Measurements from ENCODE around the gene TET3.
"Not testable (repeated sequence)": the region's sequence is repeated elsewhere in the genome, so short reads cannot be mapped to it uniquely, and the experiment has no call there.

Gene TET3

DNA sequence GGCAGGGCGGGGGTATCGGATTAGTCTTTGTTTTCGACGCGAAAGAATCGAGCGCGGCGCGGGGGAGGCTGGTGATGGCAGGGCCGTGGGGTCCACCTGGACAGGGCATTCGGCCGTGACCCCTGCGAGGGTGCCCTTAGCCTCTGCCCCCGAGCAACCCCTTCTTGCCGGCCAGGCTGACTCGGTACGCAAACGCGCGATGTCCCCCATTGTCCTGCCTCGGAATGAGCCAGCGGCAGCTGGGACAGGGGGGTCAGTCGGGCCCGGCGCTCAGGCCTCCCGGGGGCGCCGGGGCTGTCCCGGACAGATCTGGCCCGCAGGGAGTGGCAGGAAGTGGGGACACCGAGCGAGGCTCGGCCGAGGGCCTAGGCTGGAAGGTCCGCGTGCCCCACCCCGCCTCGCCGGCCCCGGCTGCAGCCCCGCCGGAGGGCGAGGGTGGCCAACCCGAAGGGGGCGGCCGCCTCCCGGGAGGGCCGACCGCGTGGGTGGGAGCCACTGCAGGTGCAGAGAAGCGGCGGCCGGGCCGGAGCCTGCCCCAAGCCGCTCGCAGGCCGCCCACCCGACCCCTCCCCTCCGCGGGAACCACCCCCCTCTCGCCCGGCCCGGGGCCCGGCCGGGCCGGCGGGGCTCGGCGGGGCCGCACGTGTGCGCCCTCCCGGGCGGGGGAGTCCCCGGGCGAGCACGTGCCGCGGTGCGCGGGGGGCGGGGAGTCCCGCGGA is at the start of gene TET3:
TSS of gene TET3 (plus strand) at position 708 of the 719 bp plus-strand sequence. CDS start 1,494 bp downstream, outside the sequence.
- Mint-ChIP-seq H3K27ac (peak within 1 kb of the TSS; percentile 92), H3K4me3 (peak within 1 kb of the TSS; percentile 81), H3K36me3 (peaks cover 47% of the 10 kb centered on the region), H3K4me1 (peaks cover 78% of the 10 kb centered on the region), H3K9me3 (no peaks in the 10 kb centered on the region)
- peak; percentile 38 to 71 for DNase-seq (ENCODE audit: low spot score in 2 of 2)
- peak; percentile 54 for ATAC-seq

DNA sequence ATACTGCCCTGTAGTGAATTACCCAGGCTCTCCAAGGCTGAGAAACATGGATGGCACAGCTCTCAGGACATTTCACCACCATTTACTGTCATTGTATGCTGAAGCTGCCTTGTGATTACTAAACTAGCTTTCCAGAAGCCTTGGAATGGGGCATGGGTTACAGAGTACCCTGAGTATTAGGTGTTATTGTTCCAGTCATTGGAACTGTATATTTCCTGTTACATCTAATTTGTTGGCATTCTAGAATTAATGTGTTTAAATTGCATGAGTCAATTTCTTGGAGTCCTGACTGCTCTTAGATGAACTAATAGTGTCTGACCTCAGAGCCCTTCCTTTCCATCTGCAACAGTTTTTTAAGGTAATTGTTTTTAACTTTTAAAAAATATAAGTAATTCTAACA is 49.1 kb upstream of the TET3 start:
- no peak for DNase-seq (ENCODE audit: low spot score in 2 of 2)
- Mint-ChIP-seq H3K4me3 (no peak overlapping the region), H3K27ac (peak overlapping the region; percentile 35), H3K9me3 (no peaks in the 10 kb centered on the region), H3K4me1 (peaks cover 71% of the 10 kb centered on the region), H3K36me3 (peaks cover 56% of the 10 kb centered on the region)
- no peak for ATAC-seq

DNA sequence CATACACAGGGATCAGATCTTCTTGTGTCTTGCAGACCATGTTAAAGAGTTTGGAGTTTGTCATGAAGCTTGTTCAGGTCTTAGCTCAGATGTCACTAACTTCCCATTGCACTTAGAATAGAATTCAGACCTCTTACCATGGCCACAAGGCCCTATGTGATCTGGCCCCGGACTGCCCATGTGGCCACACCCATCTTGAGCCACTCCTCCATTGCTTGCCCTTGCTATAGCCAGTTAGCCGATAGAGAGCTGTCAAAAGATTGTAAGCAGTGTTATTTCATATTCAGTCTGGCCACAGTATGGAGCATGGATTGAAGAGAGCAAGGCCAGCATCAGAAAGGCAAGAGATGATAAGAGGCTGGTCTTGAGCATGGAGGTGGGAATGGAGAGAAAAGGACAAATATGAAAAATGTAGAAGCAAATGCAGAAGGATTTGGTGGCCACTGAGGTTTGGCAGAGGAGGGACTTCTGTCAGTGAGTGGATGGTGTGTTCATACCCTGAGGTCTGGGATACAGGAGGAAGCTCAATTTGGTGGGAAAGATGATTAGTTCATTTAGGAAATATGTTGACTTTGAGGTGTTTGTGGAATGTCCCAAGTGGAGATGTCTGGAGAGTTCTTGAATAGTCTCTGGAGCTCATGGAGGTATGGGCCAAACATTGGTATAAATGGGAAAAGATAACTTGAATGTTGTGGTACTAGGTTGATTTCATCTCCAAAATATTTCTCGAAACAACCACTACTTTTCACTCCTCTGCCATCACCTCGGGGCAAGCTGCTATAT is 47.4 kb upstream of the TET3 start:
- DNase-seq (ENCODE audit: low spot score in 2 of 2): no peak
- no peaks in the 10 kb centered on the region for H3K9me3 Mint-ChIP-seq
- H3K4me3 Mint-ChIP-seq: no peak overlapping the region
- H3K4me1 Mint-ChIP-seq: peaks cover 70% of the 10 kb centered on the region
- peaks cover 60% of the 10 kb centered on the region for H3K36me3 Mint-ChIP-seq
- no peak for ATAC-seq
- H3K27ac Mint-ChIP-seq: no peak overlapping the region

DNA sequence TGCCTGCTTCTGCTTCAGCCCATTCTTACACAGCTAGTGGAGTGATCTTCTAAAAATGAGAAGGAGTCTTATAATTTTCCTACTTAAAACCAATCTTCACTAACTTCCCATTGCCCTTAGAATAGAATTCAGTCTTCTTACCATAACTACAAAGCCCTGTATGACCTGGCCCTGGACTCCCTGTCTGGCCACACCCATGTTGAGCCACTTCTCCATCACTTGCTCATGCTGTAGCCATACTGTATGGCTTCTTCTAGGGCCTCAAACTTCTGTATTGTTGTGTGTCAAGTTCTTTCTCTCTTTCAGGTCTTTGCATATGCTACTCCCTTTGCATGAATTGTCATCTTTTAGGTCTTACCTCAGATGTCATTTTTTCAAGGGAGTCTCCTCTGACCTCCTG is 46.8 kb upstream of the TET3 start:
- peaks cover 60% of the 10 kb centered on the region for H3K36me3 Mint-ChIP-seq
- no peak overlapping the region for H3K4me3 Mint-ChIP-seq
- no peaks in the 10 kb centered on the region for H3K9me3 Mint-ChIP-seq
- no peak overlapping the region for H3K27ac Mint-ChIP-seq
- DNase-seq (ENCODE audit: low spot score in 2 of 2): no peak
- peaks cover 72% of the 10 kb centered on the region for H3K4me1 Mint-ChIP-seq
- ATAC-seq: no peak

DNA sequence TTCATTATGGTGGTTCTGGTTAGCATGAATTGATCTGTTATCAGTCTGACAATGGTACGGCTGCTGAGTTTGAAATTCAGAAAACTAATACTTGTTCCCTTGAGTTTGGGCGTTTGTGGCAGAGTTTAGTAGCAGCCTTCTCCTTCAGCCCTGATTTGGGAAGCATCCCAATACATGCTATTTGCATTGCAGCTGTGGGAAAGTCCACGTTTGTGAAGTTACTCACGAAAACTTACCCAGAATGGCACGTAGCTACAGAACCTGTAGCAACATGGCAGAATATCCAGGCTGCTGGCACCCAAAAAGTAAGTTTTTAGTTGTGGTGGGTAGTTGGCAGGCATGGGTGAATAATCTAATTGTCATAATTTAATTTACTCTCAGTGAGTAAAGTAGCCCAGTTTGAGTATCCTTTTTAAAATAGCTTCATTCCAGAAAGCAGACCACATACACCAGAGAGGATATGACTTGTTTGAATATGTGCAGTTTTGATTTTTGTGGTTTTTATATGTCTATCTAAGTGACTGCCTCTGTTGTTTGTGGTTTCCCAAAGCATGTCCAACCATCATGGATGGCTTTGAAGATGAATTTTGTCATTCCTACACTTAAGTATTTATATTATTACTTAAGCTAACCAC is 45.9 kb upstream of the TET3 start:
- no peak overlapping the region for H3K4me3 Mint-ChIP-seq
- ATAC-seq (peak; percentile 98), DNase-seq (ENCODE audit: low spot score in 2 of 2) (no peak)
- H3K9me3 Mint-ChIP-seq: no peaks in the 10 kb centered on the region
- peak overlapping the region; percentile 21 for H3K27ac Mint-ChIP-seq
- peaks cover 69% of the 10 kb centered on the region for H3K4me1 Mint-ChIP-seq
- H3K36me3 Mint-ChIP-seq: peaks cover 60% of the 10 kb centered on the region

DNA sequence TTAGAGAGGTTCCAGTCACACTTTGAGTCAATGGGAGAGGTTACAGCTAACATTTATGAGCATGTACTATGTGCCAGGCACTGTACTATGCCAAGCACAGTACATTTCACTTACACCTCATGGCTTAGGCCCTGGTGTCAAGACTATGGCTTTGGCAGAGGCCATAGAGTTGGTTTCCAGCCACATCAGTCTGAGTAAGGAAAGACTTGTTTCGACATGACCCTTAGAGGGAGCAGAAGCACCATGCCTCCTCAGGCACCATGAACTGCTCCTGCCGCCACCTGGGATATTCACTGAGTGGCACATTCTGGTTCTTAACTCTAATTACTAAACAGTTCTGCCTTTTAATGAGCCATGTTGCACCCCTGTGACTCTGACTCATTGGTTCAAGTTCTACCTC is 45.3 kb upstream of the TET3 start:
- H3K36me3 Mint-ChIP-seq: peaks cover 59% of the 10 kb centered on the region
- no peaks in the 10 kb centered on the region for H3K9me3 Mint-ChIP-seq
- peak overlapping the region; percentile 21 for H3K27ac Mint-ChIP-seq
- no peak for DNase-seq (ENCODE audit: low spot score in 2 of 2)
- peaks cover 74% of the 10 kb centered on the region for H3K4me1 Mint-ChIP-seq
- peak; percentile 78 for ATAC-seq
- H3K4me3 Mint-ChIP-seq: peak overlapping the region; percentile 21

DNA sequence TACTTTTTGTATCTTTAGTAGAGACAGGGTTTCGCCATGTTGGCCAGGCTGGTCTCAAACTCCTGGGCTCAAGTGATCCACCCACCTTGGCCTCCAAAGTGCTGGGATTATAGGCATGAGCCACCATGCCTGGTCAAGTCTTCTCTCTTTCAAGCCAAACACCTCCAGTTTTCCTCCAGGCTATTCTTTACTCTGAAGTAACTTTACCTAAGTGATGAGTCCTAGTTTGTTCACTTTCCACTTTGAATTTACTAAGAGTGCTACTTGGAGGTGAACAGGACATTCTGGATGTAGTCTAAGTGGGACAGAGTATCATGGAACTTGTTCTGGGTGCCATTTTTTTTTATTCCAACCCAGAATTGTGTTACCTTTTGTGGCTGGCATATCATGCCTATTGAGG is 44.6 kb upstream of the TET3 start:
- H3K9me3 Mint-ChIP-seq; ATAC-seq; DNase-seq (ENCODE audit: low spot score in 2 of 2); H3K27ac Mint-ChIP-seq: not testable (repeated sequence)
- Mint-ChIP-seq H3K4me1 (peaks cover 80% of the 10 kb centered on the region), H3K36me3 (peaks cover 60% of the 10 kb centered on the region), H3K4me3 (peak overlapping the region; percentile 21)

DNA sequence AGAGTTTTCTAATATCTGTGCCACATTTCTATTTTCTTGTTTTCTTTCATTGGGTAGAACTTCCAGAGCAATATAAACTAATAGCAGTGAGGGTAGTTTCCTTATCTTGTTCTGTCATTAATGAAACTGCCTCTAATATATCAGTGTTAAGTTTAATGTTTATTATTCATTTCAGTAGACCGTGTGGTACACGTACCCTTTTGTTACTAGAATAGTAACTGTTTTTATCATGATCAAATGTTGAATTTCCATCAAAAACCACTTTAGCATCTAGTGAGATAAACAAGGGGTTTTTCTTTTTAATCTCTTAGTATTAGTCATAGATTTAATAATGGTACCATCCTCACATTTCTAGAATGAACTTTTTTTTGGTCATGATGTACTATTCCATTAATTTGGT is 42.0 kb upstream of the TET3 start:
- DNase-seq (ENCODE audit: low spot score in 2 of 2) (no peak), ATAC-seq (no peak)
- peak overlapping the region; percentile 7 for H3K4me3 Mint-ChIP-seq
- peaks cover 77% of the 10 kb centered on the region for H3K36me3 Mint-ChIP-seq
- no peaks in the 10 kb centered on the region for H3K9me3 Mint-ChIP-seq
- peak overlapping the region; percentile 77 for H3K27ac Mint-ChIP-seq
- H3K4me1 Mint-ChIP-seq: peaks cover 66% of the 10 kb centered on the region

DNA sequence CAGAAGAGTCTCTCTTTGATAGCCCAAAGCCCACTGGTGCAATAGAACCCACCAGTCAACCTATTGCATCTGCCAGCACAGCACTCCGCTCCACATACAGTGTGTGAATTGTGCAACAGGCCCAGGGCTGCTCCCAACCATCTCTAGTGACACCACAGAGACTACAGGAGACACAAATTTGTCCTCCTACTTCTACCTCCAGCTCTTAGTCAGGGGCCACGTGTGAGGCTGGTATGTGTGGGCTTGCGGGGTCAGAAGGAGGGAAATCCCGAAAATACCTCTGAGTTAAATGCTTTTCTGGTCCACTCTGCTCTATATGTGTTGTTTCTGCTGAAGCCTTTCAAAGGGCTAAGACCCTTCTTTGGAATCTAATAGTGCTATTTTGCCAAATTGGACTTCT is 40.0 kb upstream of the TET3 start:
- peaks cover 89% of the 10 kb centered on the region for H3K36me3 Mint-ChIP-seq
- H3K4me3 Mint-ChIP-seq: peak overlapping the region; percentile 44
- H3K9me3 Mint-ChIP-seq: no peaks in the 10 kb centered on the region
- DNase-seq (ENCODE audit: low spot score in 2 of 2): no peak
- H3K4me1 Mint-ChIP-seq: peaks cover 57% of the 10 kb centered on the region
- H3K27ac Mint-ChIP-seq: peak overlapping the region; percentile 3
- ATAC-seq: peak; percentile 99

DNA sequence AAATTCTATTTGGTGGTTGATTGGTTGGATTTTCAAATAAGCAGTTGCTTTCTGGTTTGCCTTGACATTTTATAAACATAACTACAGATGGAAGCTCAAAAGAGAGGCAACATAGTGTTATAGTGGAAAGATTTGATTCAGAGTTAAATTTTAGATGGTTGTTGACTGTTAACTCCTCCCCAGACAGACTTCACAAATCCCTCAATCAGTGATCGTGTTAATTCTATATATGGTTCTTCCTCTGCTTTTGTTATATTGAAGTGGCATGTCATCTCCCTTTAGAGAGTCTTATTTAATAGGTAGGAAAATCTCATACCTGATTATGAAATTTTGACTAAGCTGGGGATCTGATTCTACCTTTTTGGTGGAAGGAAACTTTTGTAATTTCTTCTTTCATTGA is 38.5 kb upstream of the TET3 start:
- peaks cover 52% of the 10 kb centered on the region for H3K4me1 Mint-ChIP-seq
- ATAC-seq: no peak
- H3K36me3 Mint-ChIP-seq: peaks cover 92% of the 10 kb centered on the region
- no peaks in the 10 kb centered on the region for H3K9me3 Mint-ChIP-seq
- H3K4me3 Mint-ChIP-seq: no peak overlapping the region
- H3K27ac Mint-ChIP-seq: no peak overlapping the region
- no peak for DNase-seq (ENCODE audit: low spot score in 2 of 2)

DNA sequence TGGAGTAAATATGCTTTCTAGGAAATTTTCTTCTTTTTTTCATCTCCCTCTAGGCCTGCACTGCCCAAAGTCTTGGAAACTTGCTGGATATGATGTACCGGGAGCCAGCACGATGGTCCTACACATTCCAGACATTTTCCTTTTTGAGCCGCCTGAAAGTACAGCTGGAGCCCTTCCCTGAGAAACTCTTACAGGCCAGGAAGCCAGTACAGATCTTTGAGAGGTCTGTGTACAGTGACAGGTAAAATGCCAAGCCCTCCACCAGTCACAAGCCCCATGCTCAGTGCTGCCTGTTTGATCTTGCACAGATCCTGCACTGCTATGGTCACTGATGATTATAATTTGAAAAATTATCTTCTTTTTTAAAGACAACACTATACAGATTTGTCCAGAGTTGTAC is 38.0 kb upstream of the TET3 start:
- Mint-ChIP-seq H3K4me1 (peaks cover 52% of the 10 kb centered on the region), H3K4me3 (no peak overlapping the region), H3K36me3 (peaks cover 92% of the 10 kb centered on the region), H3K9me3 (no peaks in the 10 kb centered on the region), H3K27ac (no peak overlapping the region)
- ATAC-seq: no peak
- DNase-seq (ENCODE audit: low spot score in 2 of 2): no peak

DNA sequence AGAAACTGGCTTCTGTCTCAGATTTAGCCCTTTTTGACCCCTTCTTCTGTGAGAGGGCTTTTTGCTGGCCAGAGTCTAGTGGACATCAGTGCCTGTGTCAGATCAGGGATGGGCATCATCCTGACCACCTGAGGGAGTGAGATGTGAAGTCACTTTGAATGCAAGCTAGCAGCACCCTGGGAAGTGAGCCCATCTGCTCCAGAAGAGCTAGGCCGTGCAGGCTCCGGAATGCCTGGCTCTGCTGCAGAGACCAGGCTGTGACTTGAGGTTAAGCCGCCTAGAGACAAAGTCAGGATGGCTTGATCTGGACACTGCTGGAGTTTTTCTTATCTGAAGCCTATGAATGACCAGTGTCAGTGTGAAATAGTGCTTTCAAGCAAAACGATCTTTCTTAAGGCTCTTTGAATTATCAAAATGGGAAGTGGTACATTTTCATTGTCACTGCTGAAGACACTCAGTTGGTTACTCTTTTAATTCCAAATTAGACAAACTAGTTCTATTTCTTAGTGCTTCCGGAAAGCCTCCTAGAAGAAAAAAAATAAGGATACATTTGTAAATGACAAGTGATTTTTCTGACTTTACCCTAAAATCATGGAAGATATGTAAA is 37.2 kb upstream of the TET3 start:
- H3K9me3 Mint-ChIP-seq: no peaks in the 10 kb centered on the region
- peaks cover 92% of the 10 kb centered on the region for H3K36me3 Mint-ChIP-seq
- no peak overlapping the region for H3K4me3 Mint-ChIP-seq
- DNase-seq (ENCODE audit: low spot score in 2 of 2): no peak
- no peak overlapping the region for H3K27ac Mint-ChIP-seq
- H3K4me1 Mint-ChIP-seq: peaks cover 54% of the 10 kb centered on the region
- ATAC-seq: no peak

DNA sequence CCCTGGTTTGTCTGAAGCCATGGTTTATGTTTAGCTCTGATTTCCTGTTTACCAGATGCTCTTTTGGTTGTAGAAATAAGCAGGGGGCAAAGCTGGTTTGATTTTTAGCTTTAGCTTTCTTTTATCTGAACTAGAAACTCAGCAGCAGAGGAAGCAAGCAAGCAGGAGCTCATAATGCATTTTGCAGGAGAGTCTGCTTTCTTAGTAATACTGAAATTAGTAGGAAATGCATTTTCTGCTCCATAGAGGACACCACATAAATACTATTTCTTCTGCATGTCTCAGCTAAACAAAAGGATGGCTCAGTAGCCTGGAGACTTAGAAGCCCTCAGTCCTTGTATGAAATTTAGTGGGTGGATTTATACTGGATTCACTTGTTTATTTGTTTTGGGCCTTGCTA is 34.9 kb upstream of the TET3 start:
- peaks cover 93% of the 10 kb centered on the region for H3K36me3 Mint-ChIP-seq
- ATAC-seq: no peak

DNA sequence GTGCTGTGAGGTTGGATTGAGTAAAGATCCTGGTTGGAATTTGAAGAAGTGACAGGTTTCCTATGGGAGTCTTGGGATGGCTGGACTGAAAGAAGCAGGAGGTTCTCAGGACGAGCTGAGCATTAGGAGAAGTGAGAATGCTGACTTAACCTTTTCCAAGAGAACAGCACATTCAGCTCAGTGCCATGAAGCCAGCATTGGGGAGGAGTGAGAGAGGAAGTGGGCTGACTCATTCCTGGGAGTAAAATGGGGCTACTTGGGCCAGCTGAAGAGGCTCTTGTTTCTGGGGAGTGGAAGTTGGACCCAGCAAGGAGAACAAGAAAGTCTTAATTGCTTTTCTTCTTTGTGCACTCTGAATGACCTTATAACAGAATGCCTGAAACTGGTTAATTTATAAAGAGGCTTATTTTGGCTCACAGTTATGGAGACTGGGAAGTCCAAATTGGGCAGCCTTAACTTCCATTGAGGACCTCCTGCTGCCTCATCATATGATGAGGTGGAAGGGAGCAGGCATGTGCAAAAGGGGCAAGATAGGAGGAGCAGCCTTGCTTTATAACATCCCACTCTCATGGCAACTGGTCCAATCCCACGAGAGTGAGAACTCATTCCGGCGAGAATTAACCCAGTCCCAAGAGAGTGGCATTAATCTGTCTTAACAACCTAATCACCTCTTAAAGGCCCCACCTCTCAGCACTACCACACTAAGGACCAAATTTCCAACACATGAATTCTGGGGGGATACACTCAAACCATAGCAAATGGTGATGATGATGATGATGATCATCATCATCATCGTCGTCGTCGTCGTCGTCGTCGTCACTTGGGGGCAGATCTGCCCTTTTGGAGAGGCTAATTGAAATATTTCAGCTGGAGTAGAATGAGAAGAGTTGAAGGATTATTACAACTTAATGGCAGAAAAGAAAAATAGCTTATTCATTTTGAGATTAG is 31.9 kb upstream of the TET3 start:
- DNase-seq (ENCODE audit: low spot score in 2 of 2) (no peak), ATAC-seq (no peak)
- Mint-ChIP-seq H3K4me3 (no peak overlapping the region), H3K27ac (peak overlapping the region; percentile 70), H3K9me3 (no peaks in the 10 kb centered on the region), H3K4me1 (peaks cover 44% of the 10 kb centered on the region), H3K36me3 (peaks cover 100% of the 10 kb centered on the region)

More for the DNA sequence above, 34.9 kb upstream of the TET3 start:
- DNase-seq (ENCODE audit: low spot score in 2 of 2): no peak
- Mint-ChIP-seq H3K4me1 (peaks cover 44% of the 10 kb centered on the region), H3K27ac (peak overlapping the region; percentile 17), H3K9me3 (no peaks in the 10 kb centered on the region), H3K4me3 (no peak overlapping the region)

Data from stimulated activated effector memory CD8-positive, alpha-beta T cell treated with anti-CD3 and anti-CD28 coated beads, Interleukin-12 subunit alpha, Interleukin-12 subunit beta, amount 100 ng/mL, for 72 hours (primary cell).